GM18520 (cell line): Measurements from ENCODE around the gene SAC3D1.
A peak's percentile ranks its signal among the peaks of the same experiment; 100 is the strongest.
"Not testable (repeated sequence)": the region's sequence is repeated elsewhere in the genome, so short reads cannot be mapped to it uniquely, and the experiment has no call there.

Source experiments
- ATAC-seq: cut with Tn5 transposase; IDR thresholded peaks from one replicate; pipeline ENCODE4 v1.9.1; 2021; ENCODE audit not compliant: unreplicated experiment

SAC3D1 gene

GRCh38 chr11:65040847-65041622, at the start of gene SAC3D1:
Gene SAC3D1 (plus strand): TSS chr11:65041210. CDS start chr11:65041293, 83 bp downstream.
- ATAC-seq: peak; percentile 80

GRCh38 chr11:64994318-64994717, 46.7 kb upstream of the SAC3D1 start:
- no peak for ATAC-seq

- ATAC-seq: no peak
Observed at GRCh38 chr11:64996327-64996709, 44.7 kb upstream of the SAC3D1 start.

- no peak for ATAC-seq
Observed at GRCh38 chr11:64996710-64997380, 44.2 kb upstream of the SAC3D1 start, which contains the start of gene BATF2. Gene BATF2 (minus strand): TSS chr11:64996971. CDS start chr11:64996914, 57 bp downstream.

GRCh38 chr11:64998141-64998540, 42.9 kb upstream of the SAC3D1 start:
- no peak for ATAC-seq

GRCh38 chr11:64998690-64999431, 42.1 kb upstream of the SAC3D1 start:
- ATAC-seq: no peak

- no peak for ATAC-seq
Observed at GRCh38 chr11:64999478-64999877, 41.5 kb upstream of the SAC3D1 start.

- ATAC-seq: no peak
Observed at GRCh38 chr11:65002706-65003105, 38.3 kb upstream of the SAC3D1 start.

GRCh38 chr11:65003282-65003681, 37.7 kb upstream of the SAC3D1 start:
- ATAC-seq: no peak

GRCh38 chr11:65003968-65004367, 37.0 kb upstream of the SAC3D1 start:
- not testable (repeated sequence) for ATAC-seq

GRCh38 chr11:65008016-65008415, 33.0 kb upstream of the SAC3D1 start:
- no peak for ATAC-seq

GRCh38 chr11:65008873-65009272, 32.1 kb upstream of the SAC3D1 start:
- ATAC-seq: no peak

GRCh38 chr11:65013130-65013887, 27.7 kb upstream of the SAC3D1 start:
- ATAC-seq: peak; percentile 42

GRCh38 chr11:65013888-65014725, 26.9 kb upstream of the SAC3D1 start, which contains the start of gene ARL2:
Gene ARL2 (plus strand): TSS chr11:65014160. CDS start chr11:65014208, 48 bp downstream.
- ATAC-seq: peak; percentile 68

GRCh38 chr11:65014726-65015227, 26.2 kb upstream of the SAC3D1 start:
- no peak for ATAC-seq

GRCh38 chr11:65016705-65017104, 24.3 kb upstream of the SAC3D1 start:
- ATAC-seq: no peak

- no peak for ATAC-seq
Observed at GRCh38 chr11:65017937-65018336, 23.1 kb upstream of the SAC3D1 start.

- ATAC-seq: no peak
Observed at GRCh38 chr11:65019824-65020223, 21.2 kb upstream of the SAC3D1 start.

GRCh38 chr11:65021003-65021402, 20.0 kb upstream of the SAC3D1 start:
- no peak for ATAC-seq

- no peak for ATAC-seq
Observed at GRCh38 chr11:65021509-65021908, 19.5 kb upstream of the SAC3D1 start.
